HG03095 (cell line): ENCODE results near the gene EPB41L2.

Experiments used
- ATAC-seq: cut with Tn5 transposase; IDR thresholded peaks from one replicate; pipeline ENCODE4 v1.9.1; 2021; ENCODE audit warnings: moderate library complexity; ENCODE audit not compliant: unreplicated experiment

Gene EPB41L2

DNA sequence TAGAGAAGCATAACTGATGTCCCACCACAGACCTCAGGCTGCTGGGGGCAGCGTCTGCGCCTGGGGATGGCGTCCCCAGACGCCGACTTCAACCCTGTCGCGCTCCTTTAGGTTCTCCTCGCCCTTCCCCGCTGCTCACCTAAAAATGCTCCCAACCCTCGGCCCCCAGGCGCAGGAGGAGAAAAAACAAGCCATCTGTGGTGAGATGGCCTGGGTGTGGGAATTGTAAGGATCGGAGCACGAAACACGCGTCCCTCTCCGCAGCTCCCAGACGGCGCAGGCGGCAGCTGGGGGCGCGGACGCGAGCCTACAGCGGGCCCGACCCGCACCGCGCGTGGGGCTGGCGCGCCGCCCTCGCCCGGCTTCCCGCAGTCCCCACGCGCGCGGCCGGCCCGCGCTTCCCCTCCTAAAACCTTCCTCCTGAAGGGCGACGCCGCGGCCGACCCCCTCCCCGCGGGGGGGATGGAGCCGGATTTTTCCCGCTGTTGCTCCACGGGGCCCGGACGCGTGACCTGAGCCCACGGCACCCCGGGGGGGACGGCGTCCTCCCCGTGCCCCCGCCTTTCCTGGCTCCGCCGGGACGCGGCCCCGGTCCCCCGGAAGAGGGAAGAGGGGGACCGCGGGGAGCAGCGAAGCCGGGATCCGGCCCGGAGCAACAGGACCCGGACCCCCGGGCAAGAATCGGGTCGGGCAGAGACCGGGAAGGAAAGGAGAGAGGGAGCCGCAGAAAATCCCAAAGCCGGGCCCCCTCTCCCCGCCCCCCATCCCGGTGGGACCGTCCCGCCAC, 611 bp downstream of the EPB41L2 start:
- peak; percentile 18 for ATAC-seq

GRCh38 chr6:131061751-131062119, 1.3 kb downstream of the EPB41L2 start:
- ATAC-seq: no peak

- ATAC-seq: peak; percentile 22
Observed at GRCh38 chr6:131061041-131061750, 1.8 kb downstream of the EPB41L2 start.

- ATAC-seq: no peak
Observed at GRCh38 chr6:131060311-131060710, 2.7 kb downstream of the EPB41L2 start.

GRCh38 chr6:131059486-131059885, 3.6 kb downstream of the EPB41L2 start:
- no peak for ATAC-seq

- no peak for ATAC-seq
Observed at GRCh38 chr6:131058236-131058635, 4.8 kb downstream of the EPB41L2 start.

- ATAC-seq: no peak
Observed at GRCh38 chr6:131054392-131055250, 8.4 kb downstream of the EPB41L2 start.

DNA sequence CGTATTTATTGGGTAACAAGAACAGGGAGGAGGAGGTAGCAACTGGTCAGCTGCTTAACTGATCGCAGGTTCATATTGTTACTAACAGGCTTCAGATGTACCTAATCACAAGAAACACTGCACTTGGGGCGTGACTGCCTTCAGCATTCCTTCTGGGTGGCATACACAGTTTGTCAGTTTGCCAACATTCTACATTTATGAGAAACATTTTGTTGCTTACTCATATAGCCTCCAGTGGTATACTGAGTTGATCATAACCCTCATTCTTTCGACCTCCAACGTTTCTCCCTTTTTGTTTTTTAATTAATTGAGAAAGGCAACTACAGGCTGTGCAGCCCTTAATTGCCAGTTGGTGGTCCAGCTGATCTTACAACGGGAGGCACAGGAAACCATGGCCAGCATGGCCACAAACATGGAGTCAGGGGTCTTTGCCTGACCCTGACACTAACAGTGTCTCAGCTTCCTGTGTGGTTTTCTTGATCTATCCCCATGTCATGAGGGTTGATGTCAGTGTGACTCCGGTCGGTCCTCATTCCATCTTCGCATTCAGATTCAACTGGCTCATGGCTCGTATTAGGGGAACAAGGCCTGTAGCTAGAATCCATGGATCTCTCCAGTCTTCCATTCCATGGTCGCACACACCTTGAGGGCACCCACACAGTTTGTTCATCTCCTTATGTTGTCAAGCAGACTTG, 9.4 kb downstream of the EPB41L2 start:
- ATAC-seq: no peak

DNA sequence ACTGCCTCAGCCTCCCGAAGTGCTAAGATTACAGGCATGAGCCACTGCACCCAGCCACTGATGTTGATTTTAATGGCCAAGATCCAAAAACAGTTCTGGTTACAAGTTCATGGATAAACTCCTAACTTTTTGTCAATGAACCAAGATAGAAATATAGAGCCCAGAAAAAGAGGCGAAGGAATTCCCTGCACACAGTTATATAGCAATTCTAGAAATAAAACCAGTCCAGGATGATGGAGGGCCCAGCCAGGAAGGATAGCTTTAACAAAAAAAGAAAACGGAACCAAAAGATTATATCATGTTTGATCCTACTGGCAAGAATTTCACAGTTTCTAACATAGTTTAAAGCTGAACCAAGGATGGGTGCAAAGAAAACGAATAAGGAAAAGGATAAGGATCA, 10.9 kb downstream of the EPB41L2 start:
- no peak for ATAC-seq

- ATAC-seq: no peak
Observed at GRCh38 chr6:131051341-131051740, 11.7 kb downstream of the EPB41L2 start.

GRCh38 chr6:131049608-131050007, 13.4 kb downstream of the EPB41L2 start:
- ATAC-seq: no peak

- no peak for ATAC-seq
Observed at GRCh38 chr6:131048933-131049515, 14.0 kb downstream of the EPB41L2 start.

GRCh38 chr6:131048459-131048858, 14.6 kb downstream of the EPB41L2 start:
- no peak for ATAC-seq

DNA sequence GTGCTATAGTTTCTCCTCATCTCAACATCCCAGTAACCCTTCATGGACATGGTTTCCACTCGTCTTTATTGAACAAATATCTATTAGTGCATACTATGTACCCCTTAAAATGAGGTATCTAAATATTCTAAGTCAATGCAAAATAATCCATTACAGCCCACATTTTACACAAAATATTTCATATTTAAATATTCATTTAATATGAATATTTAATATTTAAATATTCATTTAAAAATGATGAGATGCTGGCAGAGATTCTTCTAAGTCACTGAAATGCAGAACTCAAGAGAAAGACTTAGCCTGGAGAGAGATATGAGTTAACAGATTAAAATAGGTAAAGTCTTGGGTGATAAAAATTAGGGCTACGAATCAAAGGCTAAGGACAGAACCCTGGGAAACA, 17.9 kb downstream of the EPB41L2 start:
- ATAC-seq: no peak

DNA sequence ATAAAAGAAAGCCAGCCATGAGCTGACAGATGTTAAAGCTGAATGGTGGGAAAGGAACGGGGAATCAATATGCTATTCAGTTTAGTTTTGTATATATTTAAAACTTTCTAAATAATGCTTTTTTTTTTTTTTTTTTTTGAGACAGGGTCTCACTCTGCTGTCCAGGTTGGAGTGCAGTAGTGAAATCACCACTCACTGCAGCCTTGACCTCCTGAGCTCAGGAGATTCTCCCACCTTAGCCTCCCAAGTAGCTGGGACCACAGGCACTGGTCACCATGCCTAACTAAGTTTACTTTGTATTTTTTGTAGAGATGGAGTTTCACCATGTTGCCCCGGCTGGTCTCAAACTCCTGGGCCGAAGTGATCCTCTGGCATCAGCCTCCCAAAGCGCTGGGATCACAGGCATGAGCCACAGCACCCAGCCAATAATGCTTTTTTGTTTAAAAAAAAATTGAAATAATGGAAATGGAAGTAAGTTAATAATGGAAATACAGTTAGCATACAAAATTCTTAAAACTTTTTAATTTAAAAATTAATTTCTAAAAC, 19.1 kb downstream of the EPB41L2 start:
- ATAC-seq: no peak

DNA sequence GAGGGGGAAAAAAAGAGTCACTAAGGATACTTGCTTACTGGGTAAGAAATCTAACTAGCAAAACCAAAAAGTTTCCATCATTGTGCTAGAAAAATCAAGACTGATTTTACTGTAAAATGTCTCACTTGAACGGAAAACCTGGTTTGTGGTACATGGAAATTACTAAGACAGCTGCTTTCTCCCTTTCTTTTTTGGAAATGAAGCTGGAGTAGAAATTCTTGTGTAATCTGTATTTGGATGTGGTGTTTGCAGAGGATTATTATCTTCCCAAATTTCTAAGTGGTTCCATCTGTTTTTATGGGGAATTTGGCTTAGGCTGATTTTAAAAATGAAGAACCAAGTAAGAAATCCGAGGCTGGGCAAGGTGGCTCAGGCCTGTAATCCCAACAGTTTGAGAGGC, 20.4 kb downstream of the EPB41L2 start:
- no peak for ATAC-seq

- no peak for ATAC-seq
Observed at GRCh38 chr6:131041814-131042213, 21.2 kb downstream of the EPB41L2 start.

- no peak for ATAC-seq
Observed at GRCh38 chr6:131040866-131041265, 22.2 kb downstream of the EPB41L2 start.

DNA sequence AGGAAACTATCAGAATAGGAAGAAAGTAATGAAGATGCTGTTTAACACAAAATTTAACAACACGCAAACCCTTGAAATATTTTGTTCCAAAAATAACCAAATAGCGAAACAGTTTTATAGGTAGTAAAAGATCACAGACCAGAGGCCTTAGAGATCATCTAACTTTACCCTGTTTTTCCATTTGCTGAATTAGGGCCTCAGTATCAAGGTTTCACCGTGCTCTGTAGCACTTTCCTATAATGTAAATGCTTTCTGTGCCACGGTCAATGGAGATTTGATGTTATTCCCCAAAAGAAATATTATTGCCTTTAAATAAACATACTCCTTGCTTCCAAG, 23.7 kb downstream of the EPB41L2 start:
- no peak for ATAC-seq

GRCh38 chr6:131038597-131039344, 24.3 kb downstream of the EPB41L2 start:
- ATAC-seq: no peak
